IMR-90 (cell line): ENCODE results near the gene PDRG1. TPM values are rescaled to one million over a fixed set of nuclear protein-coding genes. Genes with fewer than 3 reads are reported as not detected.

Experiments
- ATAC-seq: fragments of 200-7000 bp; cut with Tn5 transposase; 2 replicates; pipeline ENCODE4 v1.9.1; 2020; ENCODE audit warnings: low read depth, mild to moderate bottlenecking, moderate library complexity
- BruUV-seq: library from RNA; stranded (reverse); fragments of 400-500 nt; replicated peaks from 2 replicates; lab custom pipeline; 2021; lab: Mats Ljungman, UMichigan
- CTCF ChIA-PET: fragments of 300-600 bp; formaldehyde crosslinking; extraction: SDS; loops from one replicate; lab custom pipeline; 2021; ENCODE audit warnings: antibody characterized with exemption; lab: Yijun Ruan, JAX
- POLR2A ChIA-PET: fragments of 300-600 bp; sonication (Branson Sonifier 250); formaldehyde crosslinking; loops from one replicate; lab custom pipeline; 2022; ENCODE audit warnings: antibody characterized with exemption; ENCODE audit not compliant: unreplicated experiment; lab: Charles Lee
- DNase-seq: peaks from one replicate; pipeline ENCODE4 v3.0.0; 2013
- H2AFZ ChIP-seq: replicated peaks from 2 replicates; pipeline ENCODE3; 2013; ENCODE audit warnings: low read length, mild to moderate bottlenecking; ENCODE audit not compliant: poor library complexity
- H2AK5ac ChIP-seq: 2 replicates; pipeline ENCODE4 v1.6.1; 2013; ENCODE audit warnings: low read depth, low read length, inconsistent platforms
- H2AK9ac ChIP-seq: replicated peaks from 2 replicates; pipeline ENCODE3; 2013; ENCODE audit warnings: mild to moderate bottlenecking, low read depth, low read length, moderate library complexity; ENCODE audit not compliant: poor library complexity
- H2BK120ac ChIP-seq: 2 replicates; pipeline ENCODE4 v1.6.1; 2013; ENCODE audit warnings: low read depth, low read length, inconsistent platforms
- H2BK15ac ChIP-seq: 3 replicates; pipeline ENCODE4 v1.6.1; 2013; ENCODE audit warnings: low read depth, low read length, inconsistent platforms
- H2BK20ac ChIP-seq: 2 replicates; pipeline ENCODE4 v1.6.1; 2013; ENCODE audit warnings: low read depth, mild to moderate bottlenecking, inconsistent platforms, low read length, moderate library complexity
- H2BK5ac ChIP-seq: 2 replicates; pipeline ENCODE4 v1.6.1; 2013; ENCODE audit warnings: mild to moderate bottlenecking, low read depth, low read length, inconsistent platforms; ENCODE audit not compliant: poor library complexity, severe bottlenecking
- H3K14ac ChIP-seq: replicated peaks from 2 replicates; pipeline ENCODE4 v1.6.1; 2013; ENCODE audit warnings: low read depth, low read length, inconsistent platforms
- H3K18ac ChIP-seq: 2 replicates; pipeline ENCODE4 v1.6.1; 2013; ENCODE audit warnings: low read depth, low read length, control low read depth
- H3K23ac ChIP-seq: 2 replicates; pipeline ENCODE4 v1.6.1; 2013; ENCODE audit warnings: low read depth, low read length, inconsistent platforms
- H3K27ac ChIP-seq: 2 replicates; pipeline ENCODE4 v1.5.1; 2013; ENCODE audit warnings: mild to moderate bottlenecking, control low read depth, low read length; ENCODE audit not compliant: insufficient read depth
- H3K27me3 ChIP-seq: 2 replicates; pipeline ENCODE4 v1.6.1; 2013; ENCODE audit warnings: low read length; ENCODE audit not compliant: control insufficient read depth, insufficient read depth
- H3K36me3 ChIP-seq: 2 replicates; pipeline ENCODE4 v1.6.1; 2013; ENCODE audit warnings: low read length, mixed read lengths; ENCODE audit not compliant: control insufficient read depth, insufficient read depth
- H3K4ac ChIP-seq: 2 replicates; pipeline ENCODE4 v1.6.1; 2013; ENCODE audit warnings: low read depth, low read length, inconsistent platforms
- H3K4me1 ChIP-seq: 2 replicates; pipeline ENCODE4 v1.6.1; 2013; ENCODE audit warnings: low read length, mixed read lengths; ENCODE audit not compliant: control insufficient read depth, insufficient read depth
- H3K4me2 ChIP-seq: 2 replicates; pipeline ENCODE4 v1.6.1; 2013; ENCODE audit warnings: low read depth, mild to moderate bottlenecking, control low read depth, low read length, moderate library complexity
- H3K4me3 ChIP-seq: 2 replicates; pipeline ENCODE4 v1.5.1; 2013; ENCODE audit warnings: low read depth, mild to moderate bottlenecking, control low read depth, low read length, moderate library complexity; ENCODE audit not compliant: insufficient read depth
- H3K56ac ChIP-seq: 2 replicates; pipeline ENCODE4 v1.6.1; 2013; ENCODE audit warnings: low read length, inconsistent platforms; ENCODE audit not compliant: insufficient read depth; ENCODE audit errors: extremely low read depth
- H3K79me1 ChIP-seq, 2 experiments: 2 replicates each; pipeline ENCODE4 v1.6.1; 2013; ENCODE audit warnings: low read length in 2 of 2, inconsistent platforms in 1 of 2, low read depth in 1 of 2
- H3K9ac ChIP-seq: 2 replicates; pipeline ENCODE4 v1.6.1; 2013; ENCODE audit warnings: low read depth, low read length, control low read depth
- H3K9me1 ChIP-seq: 2 replicates; pipeline ENCODE4 v1.6.1; 2013; ENCODE audit warnings: low read length, inconsistent platforms; ENCODE audit not compliant: insufficient read depth
- H3K9me3 ChIP-seq: 2 replicates; pipeline ENCODE4 v1.6.1; 2013; ENCODE audit warnings: low read length; ENCODE audit not compliant: control insufficient read depth, insufficient read depth
- H4K20me1 ChIP-seq: 2 replicates; pipeline ENCODE4 v1.6.1; 2013; ENCODE audit warnings: low read length, inconsistent platforms; ENCODE audit not compliant: insufficient read depth
- H4K5ac ChIP-seq: 2 replicates; pipeline ENCODE4 v1.6.1; 2013; ENCODE audit warnings: mild to moderate bottlenecking, low read depth, low read length, control low read depth
- H4K8ac ChIP-seq, 2 experiments: 2 replicates each; pipeline ENCODE4 v1.6.1; 2013; ENCODE audit warnings: low read depth in 2 of 2, low read length in 2 of 2, control low read depth in 1 of 2, inconsistent platforms in 1 of 2
- H4K91ac ChIP-seq: 2 replicates; pipeline ENCODE4 v1.6.1; 2013; ENCODE audit warnings: low read depth, low read length, inconsistent platforms; ENCODE audit not compliant: insufficient read depth
- POLR2A ChIP-seq: IDR thresholded peaks from 2 replicates; pipeline ENCODE4 v1.6.1; 2012; ENCODE audit warnings: mild to moderate bottlenecking, low read depth, low read length
- RCOR1 ChIP-seq: IDR thresholded peaks from 2 replicates; pipeline ENCODE4 v1.6.1; 2012; ENCODE audit warnings: mild to moderate bottlenecking, low read length, improper control_type of control experiment; ENCODE audit not compliant: insufficient replicate concordance
- WGBS, 2 experiments: methylation state at CpG; one replicate each; pipeline versions ENCODE4 v1.1.5 to v1.1.7; 2013; ENCODE audit warnings: missing lambda C conversion rate in 2 of 2; ENCODE audit not compliant: insufficient read length in 1 of 2; ENCODE audit errors: extremely low coverage in 2 of 2; 5-methylcytosine and 5-hydroxymethylcytosine counted together
- dilution Hi-C: fragments of 300-500 bp; cut with HindIII; formaldehyde crosslinking; loops from one replicate; pipeline ENCODE4 v1.14.3; 2018; ENCODE audit warnings: low sequenced_read_pairs; ENCODE audit not compliant: unreplicated experiment
- in situ Hi-C: fragments of 300-500 bp; cut with MboI; formaldehyde crosslinking; loops from 3 replicates; pipeline ENCODE4 v1.14.3; 2019; ENCODE audit warnings: low sequenced_read_pairs, inconsistent platforms, mixed read lengths
- intact Hi-C: fragments of 100-400 bp; cut with micrococcal nuclease; formaldehyde crosslinking; loops from 2 replicates; pipeline ENCODE4 v1.10.0; 2022
- polyA plus RNA-seq, 3 experiments: library from polyadenylated mRNA; depleted of rRNA; stranded (reverse); fragments of >200 nt; gene quantifications; 2 replicates each; pipeline ENCODE4 v1.2.3, GENCODE V29; 2012; ENCODE audit warnings: low replicate concordance in 1 of 3
- total RNA-seq: library from RNA; depleted of rRNA; stranded (reverse); fragments of >200 nt; gene quantifications from 2 replicates; pipeline ENCODE4 v1.2.3, GENCODE V29; 2012
- TF ChIP-seq, protein P1 (sequence below): fragments of 150-350 bp; IDR thresholded peaks from 2 replicates; pipeline ENCODE4 v1.6.1; 2017; ENCODE audit warnings: mild to moderate bottlenecking, antibody characterized with exemption, low read length, low read depth

The PDRG1 gene
- total and polyA plus RNA-seq, 2 of the 4 experiments (the other 2 are of a cell fraction): 5.0 to 15.7 TPM

DNA sequence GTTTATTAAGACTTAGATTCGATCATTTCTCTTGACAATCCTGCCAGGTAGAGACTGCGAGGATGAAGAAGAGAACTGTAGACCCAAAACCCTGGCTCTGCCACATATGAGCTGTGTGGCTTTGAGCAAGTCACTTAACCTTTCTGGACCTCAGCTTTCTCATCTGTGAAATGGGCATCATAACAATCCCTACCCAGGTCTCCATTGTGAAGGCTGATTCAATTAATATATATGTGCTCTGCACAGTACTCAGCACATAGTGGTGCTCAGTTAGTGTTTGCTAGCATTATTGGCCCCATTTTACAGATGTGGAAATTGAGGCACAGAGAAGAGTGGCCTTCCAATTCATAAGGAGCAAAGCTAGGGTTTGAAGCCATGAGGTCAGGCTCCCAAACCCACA, 24.0 kb upstream of the PDRG1 start:
- dilution Hi-C loops (no loop called here), intact Hi-C loops (no loop called here), in situ Hi-C loops (no loop called here)
- Histone ChIP-seq H2AK9ac (no peak overlapping the region), H4K5ac (no peak overlapping the region), H4K91ac (no peak overlapping the region), H3K4ac (no peak overlapping the region), H2AK5ac (no peak overlapping the region), H3K14ac (no peak overlapping the region), H4K20me1 (no peaks in the 10 kb centered on the region), H3K18ac (no peak overlapping the region), H3K56ac (no peak overlapping the region), H2AFZ (no peak overlapping the region), H3K36me3 (no peaks in the 10 kb centered on the region), H3K23ac (no peak overlapping the region), H3K27me3 (peaks cover 45% of the 10 kb centered on the region), H3K27ac (no peak overlapping the region), H2BK20ac (no peak overlapping the region), H3K4me2 (no peak overlapping the region), H4K8ac (no peak overlapping the region), H2BK5ac (no peak overlapping the region), H3K4me3 (no peak overlapping the region), H3K9me3 (no peaks in the 10 kb centered on the region), H2BK120ac (no peak overlapping the region), H2BK15ac (no peak overlapping the region), H3K9me1 (no peaks in the 10 kb centered on the region), H3K4me1 (no peaks in the 10 kb centered on the region; the same call in 1 of the 2 replicates), H3K9ac (no peak overlapping the region), H3K79me1 (no peaks in the 10 kb centered on the region)
- no TSS peak for BruUV-seq
- ChIA-PET CTCF (interaction anchor here (1.0 kb wide), 1 partner anchor 24 kb away, joined by 3 read pairs; the partner anchor contains the start of gene PDRG1), POLR2A (no interaction called here)
- no peak for ATAC-seq
- TF ChIP-seq, protein P1, sequence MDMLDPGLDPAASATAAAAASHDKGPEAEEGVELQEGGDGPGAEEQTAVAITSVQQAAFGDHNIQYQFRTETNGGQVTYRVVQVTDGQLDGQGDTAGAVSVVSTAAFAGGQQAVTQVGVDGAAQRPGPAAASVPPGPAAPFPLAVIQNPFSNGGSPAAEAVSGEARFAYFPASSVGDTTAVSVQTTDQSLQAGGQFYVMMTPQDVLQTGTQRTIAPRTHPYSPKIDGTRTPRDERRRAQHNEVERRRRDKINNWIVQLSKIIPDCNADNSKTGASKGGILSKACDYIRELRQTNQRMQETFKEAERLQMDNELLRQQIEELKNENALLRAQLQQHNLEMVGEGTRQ: no peak
- TF ChIP-seq POLR2A (no peak), RCOR1 (no peak)
- no peak for DNase-seq
- no CpG with 5 or more reads among the region's 2 CpGs for WGBS, 2 experiments
